ACC112 (cell line): ENCODE data around the gene SUGCT.
"Not testable (repeated sequence)": the region's sequence is repeated elsewhere in the genome, so short reads cannot be mapped to it uniquely, and the experiment has no call there.

Experiments used
- H2AFZ ChIP-seq: fragments of 200-600 bp; sonication (generic); one replicate; pipeline ENCODE4 v1.6.0; 2017; ENCODE audit warnings: antibody characterized with exemption, low read length; ENCODE audit not compliant: unreplicated experiment
- H3K27ac ChIP-seq: fragments of 200-600 bp; sonication (generic); 2 replicates; pipeline ENCODE4 v1.5.1; 2014; ENCODE audit warnings: low read depth, mild to moderate bottlenecking, antibody characterized with exemption, low read length, moderate library complexity
- H3K27me3 ChIP-seq: fragments of 200-600 bp; sonication (generic); 2 replicates; pipeline ENCODE4 v1.6.1; 2014; ENCODE audit warnings: mild to moderate bottlenecking, antibody characterized with exemption, low read length, moderate library complexity, mixed read lengths; ENCODE audit not compliant: insufficient read depth
- H3K36me3 ChIP-seq: fragments of 200-600 bp; sonication (generic); 2 replicates; pipeline ENCODE4 v1.6.1; 2016; ENCODE audit warnings: mild to moderate bottlenecking, antibody characterized with exemption, low read length, moderate library complexity, mixed read lengths; ENCODE audit not compliant: insufficient read depth
- H3K4me1 ChIP-seq: fragments of 200-600 bp; sonication (generic); one replicate; pipeline ENCODE4 v1.6.1; 2016; ENCODE audit warnings: low read length, mixed read lengths; ENCODE audit not compliant: insufficient read depth, unreplicated experiment, control insufficient read depth
- H3K4me3 ChIP-seq: fragments of 200-600 bp; sonication (generic); 2 replicates; pipeline ENCODE4 v1.5.1; 2014; ENCODE audit warnings: mild to moderate bottlenecking, low read depth, low read length
- H3K79me2 ChIP-seq: fragments of 200-600 bp; sonication (generic); one replicate; pipeline ENCODE4 v1.6.0; 2016; ENCODE audit warnings: low read length; ENCODE audit not compliant: control insufficient read depth, unreplicated experiment, insufficient read depth

The SUGCT gene

GRCh38 chr7:40200791-40201190 is 66.0 kb downstream of the SUGCT start:
- Histone ChIP-seq H3K27ac (peak overlapping the region; percentile 82), H3K36me3 (no peaks in the 10 kb centered on the region)

GRCh38 chr7:40202851-40203250 is 68.0 kb downstream of the SUGCT start:
- no peaks in the 10 kb centered on the region for H3K27me3 ChIP-seq
- no peak overlapping the region for H2AFZ ChIP-seq
- no peaks in the 10 kb centered on the region for H3K79me2 ChIP-seq
- H3K4me3 ChIP-seq: no peak overlapping the region
- peaks cover 18% of the 10 kb centered on the region for H3K4me1 ChIP-seq
- H3K27ac ChIP-seq: no peak overlapping the region
- no peaks in the 10 kb centered on the region for H3K36me3 ChIP-seq

More at GRCh38 chr7:40200791-40201190, 66.0 kb downstream of the SUGCT start:
- Histone ChIP-seq H3K4me1 (peaks cover 18% of the 10 kb centered on the region), H3K4me3 (peak overlapping the region; percentile 37), H3K27me3 (no peaks in the 10 kb centered on the region), H2AFZ (peak overlapping the region; percentile 17), H3K79me2 (no peaks in the 10 kb centered on the region)

DNA sequence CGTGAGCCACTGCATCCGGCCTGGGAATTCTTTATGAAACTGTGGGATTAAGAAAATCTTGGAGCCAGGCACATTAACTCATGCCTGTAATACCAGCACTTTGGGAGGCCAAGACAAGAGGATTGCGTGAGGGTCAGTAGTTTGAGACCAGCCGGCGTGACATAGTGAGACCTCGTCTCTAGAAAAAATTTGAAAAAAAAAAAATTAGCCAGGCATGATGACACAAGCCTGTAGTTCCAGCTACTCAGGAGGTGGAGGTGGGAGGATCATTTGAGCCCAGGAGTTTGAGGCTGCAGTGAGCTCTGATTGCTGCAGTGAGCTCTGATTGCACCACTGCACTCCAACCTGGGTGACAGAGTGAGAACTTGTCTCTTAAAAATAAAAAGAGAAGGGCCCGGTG is 69.8 kb downstream of the SUGCT start:
- Histone ChIP-seq H3K27ac (no peak overlapping the region), H3K4me3 (no peak overlapping the region), H3K79me2 (no peaks in the 10 kb centered on the region), H2AFZ (no peak overlapping the region), H3K27me3 (no peaks in the 10 kb centered on the region), H3K36me3 (no peaks in the 10 kb centered on the region), H3K4me1 (peaks cover 15% of the 10 kb centered on the region)

- no peaks in the 10 kb centered on the region for H3K36me3 ChIP-seq
- H3K27ac ChIP-seq: no peak overlapping the region
These were observed 71.2 kb downstream of the SUGCT start for GRCh38 chr7:40205992-40206391.

GRCh38 chr7:40211276-40212003 is 76.6 kb downstream of the SUGCT start:
- Histone ChIP-seq H3K27ac (no peak overlapping the region), H3K27me3 (no peaks in the 10 kb centered on the region), H3K36me3 (no peaks in the 10 kb centered on the region), H2AFZ (no peak overlapping the region), H3K4me1 (no peaks in the 10 kb centered on the region), H3K79me2 (no peaks in the 10 kb centered on the region), H3K4me3 (no peak overlapping the region)

More at GRCh38 chr7:40205992-40206391, 71.2 kb downstream of the SUGCT start:
- H3K79me2 ChIP-seq: no peaks in the 10 kb centered on the region
- H3K4me1 ChIP-seq: peaks cover 3% of the 10 kb centered on the region
- no peak overlapping the region for H2AFZ ChIP-seq
- H3K27me3 ChIP-seq: no peaks in the 10 kb centered on the region
- H3K4me3 ChIP-seq: no peak overlapping the region

- no peak overlapping the region for H2AFZ ChIP-seq
- no peak overlapping the region for H3K4me3 ChIP-seq
- H3K27me3 ChIP-seq: no peaks in the 10 kb centered on the region
- no peak overlapping the region for H3K27ac ChIP-seq
- no peaks in the 10 kb centered on the region for H3K79me2 ChIP-seq
- no peaks in the 10 kb centered on the region for H3K4me1 ChIP-seq
- no peaks in the 10 kb centered on the region for H3K36me3 ChIP-seq
These were observed 78.5 kb downstream of the SUGCT start for GRCh38 chr7:40213291-40213690.

DNA sequence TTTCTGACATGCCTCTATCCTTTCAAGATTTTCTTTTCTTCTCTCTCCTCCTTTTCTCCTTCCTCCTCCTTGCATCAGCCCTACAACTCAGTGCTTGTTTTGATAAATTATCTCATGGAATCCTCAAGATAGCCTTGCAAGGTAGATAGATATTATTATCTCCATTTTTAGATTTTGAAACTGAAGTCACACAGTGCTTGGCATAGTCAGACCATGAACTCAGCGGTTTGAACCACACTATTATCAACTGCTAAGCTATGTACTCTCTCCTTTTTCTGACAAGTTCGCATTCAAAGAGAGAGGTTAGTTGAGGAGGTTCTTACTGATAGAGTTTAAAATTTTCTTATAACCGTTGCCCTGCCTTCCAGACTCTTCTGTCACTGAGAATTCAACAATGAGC is 79.1 kb downstream of the SUGCT start:
- Histone ChIP-seq H3K36me3 (no peaks in the 10 kb centered on the region), H2AFZ (no peak overlapping the region)

GRCh38 chr7:40218612-40219011 is 83.8 kb downstream of the SUGCT start:
- H3K27me3 ChIP-seq, H2AFZ ChIP-seq, H3K36me3 ChIP-seq, H3K4me3 ChIP-seq, H3K79me2 ChIP-seq: not testable (repeated sequence)
- Histone ChIP-seq H3K27ac (peak overlapping the region; percentile 100), H3K4me1 (peaks cover 36% of the 10 kb centered on the region)

More for the DNA sequence above, 79.1 kb downstream of the SUGCT start:
- no peak overlapping the region for H3K27ac ChIP-seq
- H3K79me2 ChIP-seq: no peaks in the 10 kb centered on the region
- H3K4me3 ChIP-seq: no peak overlapping the region
- no peaks in the 10 kb centered on the region for H3K4me1 ChIP-seq
- H3K27me3 ChIP-seq: no peaks in the 10 kb centered on the region

DNA sequence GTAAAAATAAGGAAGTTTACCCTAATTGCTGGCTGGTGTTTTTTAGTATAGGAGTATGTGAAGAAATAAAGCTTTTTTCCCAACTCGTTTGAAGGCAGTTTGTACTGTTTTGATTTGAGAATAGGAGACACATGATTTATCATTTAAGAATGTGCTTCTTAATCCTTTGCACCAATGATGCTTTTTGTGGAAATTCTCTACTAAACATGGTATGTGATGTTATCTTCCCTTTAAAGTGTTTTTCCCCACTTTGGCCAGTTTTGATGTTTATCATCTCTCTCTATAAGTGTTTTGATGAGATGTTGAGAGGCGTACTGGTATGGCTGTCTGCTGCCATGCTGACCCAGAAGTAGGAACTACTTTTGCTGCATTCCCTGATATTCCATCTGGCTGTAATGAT is 85.1 kb downstream of the SUGCT start:
- Histone ChIP-seq H3K27me3 (no peaks in the 10 kb centered on the region), H3K79me2 (no peaks in the 10 kb centered on the region), H3K36me3 (no peaks in the 10 kb centered on the region), H2AFZ (peak overlapping the region; percentile 24), H3K4me3 (peak overlapping the region; percentile 28; the same call in 1 of the 2 replicates), H3K4me1 (peaks cover 42% of the 10 kb centered on the region), H3K27ac (peak overlapping the region; percentile 100)

GRCh38 chr7:40220421-40220911 is 85.7 kb downstream of the SUGCT start:
- H3K4me3 ChIP-seq: peak overlapping the region; percentile 28; the same call in 1 of the 2 replicates
- H3K27me3 ChIP-seq: no peaks in the 10 kb centered on the region
- peaks cover 43% of the 10 kb centered on the region for H3K4me1 ChIP-seq
- peak overlapping the region; percentile 24 for H2AFZ ChIP-seq
- no peaks in the 10 kb centered on the region for H3K36me3 ChIP-seq
- H3K27ac ChIP-seq: peak overlapping the region; percentile 100
- no peaks in the 10 kb centered on the region for H3K79me2 ChIP-seq

- H3K27me3 ChIP-seq: no peaks in the 10 kb centered on the region
- H3K4me3 ChIP-seq: no peak overlapping the region
- peak overlapping the region; percentile 100 for H3K27ac ChIP-seq
- no peaks in the 10 kb centered on the region for H3K36me3 ChIP-seq
- H2AFZ ChIP-seq: peak overlapping the region; percentile 59
- H3K79me2 ChIP-seq: no peaks in the 10 kb centered on the region
- peaks cover 43% of the 10 kb centered on the region for H3K4me1 ChIP-seq
These were observed 87.0 kb downstream of the SUGCT start for GRCh38 chr7:40221836-40222235.
